GM23338 (cell line): ENCODE data around the gene AKAP7. TPM values are rescaled to one million over a fixed set of nuclear protein-coding genes. Genes with fewer than 3 reads are reported as not detected.

ENCODE experiments used
- ATAC-seq: fragments of 200-7000 bp; cut with Tn5 transposase; 3 replicates; pipeline ENCODE4 v1.9.1; 2020
- DNase-seq: peaks from one replicate; pipeline ENCODE4 v3.0.0-alpha.2; 2015; ENCODE audit warnings: low spot score
- H2AFZ ChIP-seq: fragments of 200-600 bp; sonication (generic); 2 replicates; pipeline ENCODE4 v1.8.0; 2016; ENCODE audit warnings: antibody characterized with exemption, mild to moderate bottlenecking, moderate library complexity
- H3F3A ChIP-seq: fragments of 200-600 bp; sonication (generic); replicated peaks from 2 replicates; pipeline ENCODE4 v1.8.0; 2017; ENCODE audit warnings: antibody characterized with exemption, mixed run types, low read depth
- H3K27ac ChIP-seq: fragments of 200-600 bp; sonication (generic); 2 replicates; pipeline ENCODE4 v1.6.1; 2016; ENCODE audit warnings: low read depth
- H3K27me3 ChIP-seq: fragments of 200-600 bp; sonication (generic); 2 replicates; pipeline ENCODE4 v1.8.0; 2016; ENCODE audit warnings: mild to moderate bottlenecking, mixed run types, moderate library complexity; ENCODE audit not compliant: insufficient read depth
- H3K36me3 ChIP-seq: fragments of 200-600 bp; sonication (generic); 2 replicates; pipeline ENCODE4 v1.8.0; 2016; ENCODE audit warnings: mild to moderate bottlenecking; ENCODE audit not compliant: insufficient read depth
- H3K4me1 ChIP-seq: fragments of 200-600 bp; sonication (generic); 2 replicates; pipeline ENCODE4 v1.8.0; 2016; ENCODE audit warnings: mild to moderate bottlenecking, moderate library complexity; ENCODE audit not compliant: insufficient read depth
- H3K4me2 ChIP-seq: fragments of 200-600 bp; sonication (generic); 2 replicates; pipeline ENCODE4 v1.7.1; 2017; ENCODE audit warnings: mixed run types
- H3K4me3 ChIP-seq: fragments of 200-600 bp; sonication (generic); 2 replicates; pipeline ENCODE4 v1.6.1; 2016; ENCODE audit warnings: mixed run types
- H3K79me2 ChIP-seq: fragments of 200-600 bp; sonication (generic); replicated peaks from 2 replicates; pipeline ENCODE4 v1.8.0; 2017; ENCODE audit warnings: mild to moderate bottlenecking; ENCODE audit not compliant: insufficient read depth
- H3K9me2 ChIP-seq: fragments of 200-600 bp; sonication (generic); 2 replicates; pipeline ENCODE4 v1.8.0; 2017; ENCODE audit not compliant: insufficient read depth
- H4K20me1 ChIP-seq: fragments of 200-600 bp; sonication (generic); replicated peaks from 2 replicates; pipeline ENCODE4 v1.8.0; 2017; ENCODE audit warnings: mild to moderate bottlenecking; ENCODE audit not compliant: insufficient read depth
- H3K27ac Mint-ChIP-seq: 2 replicates; pipeline ENCODE4 v1.8.0; 2020; ENCODE audit warnings: inconsistent platforms, mild to moderate bottlenecking, moderate library complexity, mixed read lengths
- H3K27me3 Mint-ChIP-seq: 3 replicates; pipeline ENCODE4 v1.8.0; 2022; ENCODE audit warnings: low read depth, mild to moderate bottlenecking, moderate library complexity, mixed read lengths, inconsistent platforms; ENCODE audit not compliant: insufficient read depth, poor library complexity
- H3K36me3 Mint-ChIP-seq: 3 replicates; pipeline ENCODE4 v1.8.0; 2021; ENCODE audit warnings: low read depth, mild to moderate bottlenecking, inconsistent platforms, moderate library complexity, mixed read lengths
- H3K4me1 Mint-ChIP-seq: 3 replicates; pipeline ENCODE4 v1.8.0; 2020; ENCODE audit warnings: mild to moderate bottlenecking, inconsistent platforms, mixed read lengths
- H3K4me3 Mint-ChIP-seq: 3 replicates; pipeline ENCODE4 v1.8.0; 2021; ENCODE audit warnings: moderate library complexity, mild to moderate bottlenecking, inconsistent platforms, mixed read lengths
- H3K9me3 Mint-ChIP-seq: 3 replicates; pipeline ENCODE4 v1.8.0; 2020; ENCODE audit warnings: moderate library complexity, mild to moderate bottlenecking, inconsistent platforms, mixed read lengths
- NANOG ChIP-seq: IDR thresholded peaks from 2 replicates; pipeline ENCODE4 v1.6.1; 2016; ENCODE audit warnings: antibody characterized with exemption, borderline replicate concordance
- STAT1 ChIP-seq: IDR thresholded peaks from one replicate; pipeline ENCODE4 v1.6.1; 2016; ENCODE audit warnings: antibody characterized with exemption; ENCODE audit not compliant: unreplicated experiment
- ZNF331 ChIP-seq: fragments of 250-450 bp; sonication (Bioruptor Pico); IDR thresholded peaks from 2 replicates; pipeline ENCODE4 v1.5.0; 2020; ENCODE audit warnings: low read depth, mild to moderate bottlenecking, moderate library complexity
- polyA plus RNA-seq: library from polyadenylated mRNA; unstranded; fragments of >200 nt; fragmentation: Nextera tagmentation; extraction: Ambion mirVana; gene quantifications from 2 replicates; pipeline ENCODE4 v1.2.1, GENCODE V29; 2016
- total RNA-seq: library from RNA; depleted of rRNA; stranded (reverse); fragments of >200 nt; shearing (Covaris generic); gene quantifications from 2 replicates; pipeline ENCODE4 v1.2.3, GENCODE V29; 2014
- TF ChIP-seq, protein P1 (sequence below): fragments of 250-450 bp; sonication (Bioruptor Pico); IDR thresholded peaks from 2 replicates; pipeline ENCODE4 v1.5.0; 2020; ENCODE audit warnings: mild to moderate bottlenecking, moderate library complexity
- TF ChIP-seq, protein P2 (sequence below): IDR thresholded peaks from one replicate; pipeline ENCODE4 v1.6.1; 2018; ENCODE audit warnings: antibody characterized with exemption; ENCODE audit not compliant: unreplicated experiment

Gene AKAP7
- total and polyA plus RNA-seq, 2 experiments from 2014 or later, result 12.2 to 20.0 TPM

DNA sequence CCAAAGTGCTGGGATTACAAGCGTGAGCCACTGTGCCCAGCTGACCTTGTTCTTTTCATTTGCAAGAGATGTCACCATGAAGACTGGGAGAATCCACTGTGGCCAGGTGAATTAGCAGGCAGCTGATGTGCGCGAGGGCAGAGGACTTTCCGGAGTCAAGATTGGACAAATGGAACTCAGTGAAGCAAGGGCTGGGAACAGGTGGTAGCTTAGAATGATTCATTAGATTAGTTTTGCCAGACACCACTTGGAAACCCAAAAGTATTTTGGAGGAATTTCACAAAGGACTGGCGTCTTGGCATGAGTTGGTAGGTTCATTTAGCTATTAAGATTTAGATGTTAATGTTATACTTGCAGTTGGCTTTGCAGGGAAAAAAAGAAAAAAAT is 4.7 kb upstream of the AKAP7 start:
- DNase-seq (no peak), ATAC-seq (no peak)
- H3K27me3 ChIP-seq, result peaks cover 7% of the 10 kb centered on the region; the same call in 1 of the 2 replicates
- no peaks in the 10 kb centered on the region for H3K36me3 Mint-ChIP-seq
- peaks cover 6% of the 10 kb centered on the region for H3K4me1 Mint-ChIP-seq
- no peaks in the 10 kb centered on the region for H3K36me3 ChIP-seq
- no peaks in the 10 kb centered on the region for H3K9me3 Mint-ChIP-seq
- 0 out of 2 replicates have a peak, but pooled peaks cover 4% of the 10 kb centered on the region for H3K9me2 ChIP-seq
- peak overlapping the region; percentile 80 for H2AFZ ChIP-seq
- TF ChIP-seq NANOG (no peak), STAT1 (no peak), ZNF331 (CRISPR knock-in tag) (no peak)
- TF ChIP-seq, protein P1, sequence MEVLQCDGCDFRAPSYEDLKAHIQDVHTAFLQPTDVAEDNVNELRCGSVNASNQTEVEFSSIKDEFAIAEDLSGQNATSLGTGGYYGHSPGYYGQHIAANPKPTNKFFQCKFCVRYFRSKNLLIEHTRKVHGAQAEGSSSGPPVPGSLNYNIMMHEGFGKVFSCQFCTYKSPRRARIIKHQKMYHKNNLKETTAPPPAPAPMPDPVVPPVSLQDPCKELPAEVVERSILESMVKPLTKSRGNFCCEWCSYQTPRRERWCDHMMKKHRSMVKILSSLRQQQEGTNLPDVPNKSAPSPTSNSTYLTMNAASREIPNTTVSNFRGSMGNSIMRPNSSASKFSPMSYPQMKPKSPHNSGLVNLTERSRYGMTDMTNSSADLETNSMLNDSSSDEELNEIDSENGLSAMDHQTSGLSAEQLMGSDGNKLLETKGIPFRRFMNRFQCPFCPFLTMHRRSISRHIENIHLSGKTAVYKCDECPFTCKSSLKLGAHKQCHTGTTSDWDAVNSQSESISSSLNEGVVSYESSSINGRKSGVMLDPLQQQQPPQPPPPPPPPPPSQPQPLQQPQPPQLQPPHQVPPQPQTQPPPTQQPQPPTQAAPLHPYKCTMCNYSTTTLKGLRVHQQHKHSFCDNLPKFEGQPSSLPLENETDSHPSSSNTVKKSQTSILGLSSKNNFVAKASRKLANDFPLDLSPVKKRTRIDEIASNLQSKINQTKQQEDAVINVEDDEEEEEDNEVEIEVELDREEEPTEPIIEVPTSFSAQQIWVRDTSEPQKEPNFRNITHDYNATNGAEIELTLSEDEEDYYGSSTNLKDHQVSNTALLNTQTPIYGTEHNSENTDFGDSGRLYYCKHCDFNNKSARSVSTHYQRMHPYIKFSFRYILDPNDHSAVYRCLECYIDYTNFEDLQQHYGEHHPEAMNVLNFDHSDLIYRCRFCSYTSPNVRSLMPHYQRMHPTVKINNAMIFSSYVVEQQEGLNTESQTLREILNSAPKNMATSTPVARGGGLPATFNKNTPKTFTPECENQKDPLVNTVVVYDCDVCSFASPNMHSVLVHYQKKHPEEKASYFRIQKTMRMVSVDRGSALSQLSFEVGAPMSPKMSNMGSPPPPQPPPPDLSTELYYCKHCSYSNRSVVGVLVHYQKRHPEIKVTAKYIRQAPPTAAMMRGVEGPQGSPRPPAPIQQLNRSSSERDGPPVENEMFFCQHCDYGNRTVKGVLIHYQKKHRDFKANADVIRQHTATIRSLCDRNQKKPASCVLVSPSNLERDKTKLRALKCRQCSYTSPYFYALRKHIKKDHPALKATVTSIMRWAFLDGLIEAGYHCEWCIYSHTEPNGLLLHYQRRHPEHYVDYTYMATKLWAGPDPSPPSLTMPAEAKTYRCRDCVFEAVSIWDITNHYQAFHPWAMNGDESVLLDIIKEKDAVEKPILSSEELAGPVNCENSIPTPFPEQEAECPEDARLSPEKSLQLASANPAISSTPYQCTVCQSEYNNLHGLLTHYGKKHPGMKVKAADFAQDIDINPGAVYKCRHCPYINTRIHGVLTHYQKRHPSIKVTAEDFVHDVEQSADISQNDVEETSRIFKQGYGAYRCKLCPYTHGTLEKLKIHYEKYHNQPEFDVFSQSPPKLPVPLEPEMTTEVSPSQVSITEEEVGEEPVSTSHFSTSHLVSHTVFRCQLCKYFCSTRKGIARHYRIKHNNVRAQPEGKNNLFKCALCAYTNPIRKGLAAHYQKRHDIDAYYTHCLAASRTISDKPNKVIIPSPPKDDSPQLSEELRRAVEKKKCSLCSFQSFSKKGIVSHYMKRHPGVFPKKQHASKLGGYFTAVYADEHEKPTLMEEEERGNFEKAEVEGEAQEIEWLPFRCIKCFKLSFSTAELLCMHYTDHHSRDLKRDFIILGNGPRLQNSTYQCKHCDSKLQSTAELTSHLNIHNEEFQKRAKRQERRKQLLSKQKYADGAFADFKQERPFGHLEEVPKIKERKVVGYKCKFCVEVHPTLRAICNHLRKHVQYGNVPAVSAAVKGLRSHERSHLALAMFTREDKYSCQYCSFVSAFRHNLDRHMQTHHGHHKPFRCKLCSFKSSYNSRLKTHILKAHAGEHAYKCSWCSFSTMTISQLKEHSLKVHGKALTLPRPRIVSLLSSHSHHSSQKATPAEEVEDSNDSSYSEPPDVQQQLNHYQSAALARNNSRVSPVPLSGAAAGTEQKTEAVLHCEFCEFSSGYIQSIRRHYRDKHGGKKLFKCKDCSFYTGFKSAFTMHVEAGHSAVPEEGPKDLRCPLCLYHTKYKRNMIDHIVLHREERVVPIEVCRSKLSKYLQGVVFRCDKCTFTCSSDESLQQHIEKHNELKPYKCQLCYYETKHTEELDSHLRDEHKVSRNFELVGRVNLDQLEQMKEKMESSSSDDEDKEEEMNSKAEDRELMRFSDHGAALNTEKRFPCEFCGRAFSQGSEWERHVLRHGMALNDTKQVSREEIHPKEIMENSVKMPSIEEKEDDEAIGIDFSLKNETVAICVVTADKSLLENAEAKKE (CRISPR knock-in tag), result no peak
- TF ChIP-seq, protein P2, sequence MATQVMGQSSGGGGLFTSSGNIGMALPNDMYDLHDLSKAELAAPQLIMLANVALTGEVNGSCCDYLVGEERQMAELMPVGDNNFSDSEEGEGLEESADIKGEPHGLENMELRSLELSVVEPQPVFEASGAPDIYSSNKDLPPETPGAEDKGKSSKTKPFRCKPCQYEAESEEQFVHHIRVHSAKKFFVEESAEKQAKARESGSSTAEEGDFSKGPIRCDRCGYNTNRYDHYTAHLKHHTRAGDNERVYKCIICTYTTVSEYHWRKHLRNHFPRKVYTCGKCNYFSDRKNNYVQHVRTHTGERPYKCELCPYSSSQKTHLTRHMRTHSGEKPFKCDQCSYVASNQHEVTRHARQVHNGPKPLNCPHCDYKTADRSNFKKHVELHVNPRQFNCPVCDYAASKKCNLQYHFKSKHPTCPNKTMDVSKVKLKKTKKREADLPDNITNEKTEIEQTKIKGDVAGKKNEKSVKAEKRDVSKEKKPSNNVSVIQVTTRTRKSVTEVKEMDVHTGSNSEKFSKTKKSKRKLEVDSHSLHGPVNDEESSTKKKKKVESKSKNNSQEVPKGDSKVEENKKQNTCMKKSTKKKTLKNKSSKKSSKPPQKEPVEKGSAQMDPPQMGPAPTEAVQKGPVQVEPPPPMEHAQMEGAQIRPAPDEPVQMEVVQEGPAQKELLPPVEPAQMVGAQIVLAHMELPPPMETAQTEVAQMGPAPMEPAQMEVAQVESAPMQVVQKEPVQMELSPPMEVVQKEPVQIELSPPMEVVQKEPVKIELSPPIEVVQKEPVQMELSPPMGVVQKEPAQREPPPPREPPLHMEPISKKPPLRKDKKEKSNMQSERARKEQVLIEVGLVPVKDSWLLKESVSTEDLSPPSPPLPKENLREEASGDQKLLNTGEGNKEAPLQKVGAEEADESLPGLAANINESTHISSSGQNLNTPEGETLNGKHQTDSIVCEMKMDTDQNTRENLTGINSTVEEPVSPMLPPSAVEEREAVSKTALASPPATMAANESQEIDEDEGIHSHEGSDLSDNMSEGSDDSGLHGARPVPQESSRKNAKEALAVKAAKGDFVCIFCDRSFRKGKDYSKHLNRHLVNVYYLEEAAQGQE, result no peak
- no peaks in the 10 kb centered on the region for H3K79me2 ChIP-seq
- no peak overlapping the region for H3K27ac Mint-ChIP-seq
- no peak overlapping the region for H3K27ac ChIP-seq
- H3K4me3 Mint-ChIP-seq, result no peak overlapping the region
- H3K4me1 ChIP-seq, result peaks cover 8% of the 10 kb centered on the region
- no peak overlapping the region for H3K4me3 ChIP-seq
- no peaks in the 10 kb centered on the region for H3F3A ChIP-seq
- no peaks in the 10 kb centered on the region for H4K20me1 ChIP-seq
- peaks cover 6% of the 10 kb centered on the region for H3K27me3 Mint-ChIP-seq
- H3K4me2 ChIP-seq, result no peak overlapping the region
